Measurements from ENCODE around the gene DNHD1. TPM values are rescaled to one million over a fixed set of nuclear protein-coding genes. Genes with fewer than 3 reads are reported as not detected.
A peak's percentile ranks its signal among the peaks of the same experiment; 100 is the strongest.

Gene DNHD1
- total RNA-seq, 1 experiment from 2014 or later: 11.5 TPM

GRCh38 chr11:6603287-6604080 is 106.4 kb downstream of the DNHD1 start, which contains the start of the genes ILK and RRP8 (continued):
- TF ChIP-seq ELF4 (CRISPR knock-in tag; IDR thresholded peaks at IDR 0.05; ENCODE audit: low read depth): no peak
- no peak for TF ChIP-seq ZMAT4 (CRISPR knock-in tag; IDR thresholded peaks at IDR 0.05)
- no peak for TF ChIP-seq IRF2 (CRISPR knock-in tag; IDR thresholded peaks at IDR 0.05; ENCODE audit: borderline replicate concordance, low read depth)
- TF ChIP-seq, protein P1, sequence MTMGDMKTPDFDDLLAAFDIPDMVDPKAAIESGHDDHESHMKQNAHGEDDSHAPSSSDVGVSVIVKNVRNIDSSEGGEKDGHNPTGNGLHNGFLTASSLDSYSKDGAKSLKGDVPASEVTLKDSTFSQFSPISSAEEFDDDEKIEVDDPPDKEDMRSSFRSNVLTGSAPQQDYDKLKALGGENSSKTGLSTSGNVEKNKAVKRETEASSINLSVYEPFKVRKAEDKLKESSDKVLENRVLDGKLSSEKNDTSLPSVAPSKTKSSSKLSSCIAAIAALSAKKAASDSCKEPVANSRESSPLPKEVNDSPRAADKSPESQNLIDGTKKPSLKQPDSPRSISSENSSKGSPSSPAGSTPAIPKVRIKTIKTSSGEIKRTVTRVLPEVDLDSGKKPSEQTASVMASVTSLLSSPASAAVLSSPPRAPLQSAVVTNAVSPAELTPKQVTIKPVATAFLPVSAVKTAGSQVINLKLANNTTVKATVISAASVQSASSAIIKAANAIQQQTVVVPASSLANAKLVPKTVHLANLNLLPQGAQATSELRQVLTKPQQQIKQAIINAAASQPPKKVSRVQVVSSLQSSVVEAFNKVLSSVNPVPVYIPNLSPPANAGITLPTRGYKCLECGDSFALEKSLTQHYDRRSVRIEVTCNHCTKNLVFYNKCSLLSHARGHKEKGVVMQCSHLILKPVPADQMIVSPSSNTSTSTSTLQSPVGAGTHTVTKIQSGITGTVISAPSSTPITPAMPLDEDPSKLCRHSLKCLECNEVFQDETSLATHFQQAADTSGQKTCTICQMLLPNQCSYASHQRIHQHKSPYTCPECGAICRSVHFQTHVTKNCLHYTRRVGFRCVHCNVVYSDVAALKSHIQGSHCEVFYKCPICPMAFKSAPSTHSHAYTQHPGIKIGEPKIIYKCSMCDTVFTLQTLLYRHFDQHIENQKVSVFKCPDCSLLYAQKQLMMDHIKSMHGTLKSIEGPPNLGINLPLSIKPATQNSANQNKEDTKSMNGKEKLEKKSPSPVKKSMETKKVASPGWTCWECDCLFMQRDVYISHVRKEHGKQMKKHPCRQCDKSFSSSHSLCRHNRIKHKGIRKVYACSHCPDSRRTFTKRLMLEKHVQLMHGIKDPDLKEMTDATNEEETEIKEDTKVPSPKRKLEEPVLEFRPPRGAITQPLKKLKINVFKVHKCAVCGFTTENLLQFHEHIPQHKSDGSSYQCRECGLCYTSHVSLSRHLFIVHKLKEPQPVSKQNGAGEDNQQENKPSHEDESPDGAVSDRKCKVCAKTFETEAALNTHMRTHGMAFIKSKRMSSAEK (CRISPR knock-in tag; IDR thresholded peaks at IDR 0.05; ENCODE audit: borderline replicate concordance): no peak
- no peak for TF ChIP-seq ZNF416 (CRISPR knock-in tag; IDR thresholded peaks at IDR 0.05)
- peak; percentile 87; the same call in 1 of the 2 replicates for TF ChIP-seq TP53 (CRISPR knock-in tag; IDR thresholded peaks at IDR 0.05)
- peak; percentile 77; the same call in 1 of the 2 replicates for TF ChIP-seq RELA (CRISPR knock-in tag; IDR thresholded peaks at IDR 0.05; ENCODE audit: borderline replicate concordance)
- TF ChIP-seq, protein P2, sequence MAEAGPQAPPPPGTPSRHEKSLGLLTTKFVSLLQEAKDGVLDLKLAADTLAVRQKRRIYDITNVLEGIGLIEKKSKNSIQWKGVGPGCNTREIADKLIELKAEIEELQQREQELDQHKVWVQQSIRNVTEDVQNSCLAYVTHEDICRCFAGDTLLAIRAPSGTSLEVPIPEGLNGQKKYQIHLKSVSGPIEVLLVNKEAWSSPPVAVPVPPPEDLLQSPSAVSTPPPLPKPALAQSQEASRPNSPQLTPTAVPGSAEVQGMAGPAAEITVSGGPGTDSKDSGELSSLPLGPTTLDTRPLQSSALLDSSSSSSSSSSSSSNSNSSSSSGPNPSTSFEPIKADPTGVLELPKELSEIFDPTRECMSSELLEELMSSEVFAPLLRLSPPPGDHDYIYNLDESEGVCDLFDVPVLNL (CRISPR knock-in tag; IDR thresholded peaks at IDR 0.05; ENCODE audit: borderline replicate concordance, low read depth): peak; percentile 48; the same call in 1 of the 2 replicates
- peak; percentile 96 for TF ChIP-seq SP1 (CRISPR knock-in tag; conservative IDR thresholded peaks at IDR 0.05)
- TF ChIP-seq SMAD3 (CRISPR knock-in tag; IDR thresholded peaks at IDR 0.05; ENCODE audit: borderline replicate concordance): no peak; the same call in 1 of the 2 replicates
- TF ChIP-seq, protein P3, sequence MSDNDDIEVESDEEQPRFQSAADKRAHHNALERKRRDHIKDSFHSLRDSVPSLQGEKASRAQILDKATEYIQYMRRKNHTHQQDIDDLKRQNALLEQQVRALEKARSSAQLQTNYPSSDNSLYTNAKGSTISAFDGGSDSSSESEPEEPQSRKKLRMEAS (CRISPR knock-in tag; IDR thresholded peaks at IDR 0.05): peak; percentile 94
- TF ChIP-seq ZBTB21 (CRISPR knock-in tag; IDR thresholded peaks at IDR 0.05; ENCODE audit: borderline replicate concordance): peak; percentile 91
- TF ChIP-seq, protein P4, sequence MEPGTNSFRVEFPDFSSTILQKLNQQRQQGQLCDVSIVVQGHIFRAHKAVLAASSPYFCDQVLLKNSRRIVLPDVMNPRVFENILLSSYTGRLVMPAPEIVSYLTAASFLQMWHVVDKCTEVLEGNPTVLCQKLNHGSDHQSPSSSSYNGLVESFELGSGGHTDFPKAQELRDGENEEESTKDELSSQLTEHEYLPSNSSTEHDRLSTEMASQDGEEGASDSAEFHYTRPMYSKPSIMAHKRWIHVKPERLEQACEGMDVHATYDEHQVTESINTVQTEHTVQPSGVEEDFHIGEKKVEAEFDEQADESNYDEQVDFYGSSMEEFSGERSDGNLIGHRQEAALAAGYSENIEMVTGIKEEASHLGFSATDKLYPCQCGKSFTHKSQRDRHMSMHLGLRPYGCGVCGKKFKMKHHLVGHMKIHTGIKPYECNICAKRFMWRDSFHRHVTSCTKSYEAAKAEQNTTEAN (CRISPR knock-in tag; IDR thresholded peaks at IDR 0.05): peak; percentile 69; the same call in 1 of the 2 replicates
- TF ChIP-seq, protein P5, sequence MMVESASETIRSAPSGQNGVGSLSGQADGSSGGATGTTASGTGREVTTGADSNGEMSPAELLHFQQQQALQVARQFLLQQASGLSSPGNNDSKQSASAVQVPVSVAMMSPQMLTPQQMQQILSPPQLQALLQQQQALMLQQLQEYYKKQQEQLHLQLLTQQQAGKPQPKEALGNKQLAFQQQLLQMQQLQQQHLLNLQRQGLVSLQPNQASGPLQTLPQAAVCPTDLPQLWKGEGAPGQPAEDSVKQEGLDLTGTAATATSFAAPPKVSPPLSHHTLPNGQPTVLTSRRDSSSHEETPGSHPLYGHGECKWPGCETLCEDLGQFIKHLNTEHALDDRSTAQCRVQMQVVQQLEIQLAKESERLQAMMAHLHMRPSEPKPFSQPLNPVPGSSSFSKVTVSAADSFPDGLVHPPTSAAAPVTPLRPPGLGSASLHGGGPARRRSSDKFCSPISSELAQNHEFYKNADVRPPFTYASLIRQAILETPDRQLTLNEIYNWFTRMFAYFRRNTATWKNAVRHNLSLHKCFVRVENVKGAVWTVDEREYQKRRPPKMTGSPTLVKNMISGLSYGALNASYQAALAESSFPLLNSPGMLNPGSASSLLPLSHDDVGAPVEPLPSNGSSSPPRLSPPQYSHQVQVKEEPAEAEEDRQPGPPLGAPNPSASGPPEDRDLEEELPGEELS (CRISPR knock-in tag; IDR thresholded peaks at IDR 0.05): peak; percentile 93
- TF ChIP-seq, protein P6, sequence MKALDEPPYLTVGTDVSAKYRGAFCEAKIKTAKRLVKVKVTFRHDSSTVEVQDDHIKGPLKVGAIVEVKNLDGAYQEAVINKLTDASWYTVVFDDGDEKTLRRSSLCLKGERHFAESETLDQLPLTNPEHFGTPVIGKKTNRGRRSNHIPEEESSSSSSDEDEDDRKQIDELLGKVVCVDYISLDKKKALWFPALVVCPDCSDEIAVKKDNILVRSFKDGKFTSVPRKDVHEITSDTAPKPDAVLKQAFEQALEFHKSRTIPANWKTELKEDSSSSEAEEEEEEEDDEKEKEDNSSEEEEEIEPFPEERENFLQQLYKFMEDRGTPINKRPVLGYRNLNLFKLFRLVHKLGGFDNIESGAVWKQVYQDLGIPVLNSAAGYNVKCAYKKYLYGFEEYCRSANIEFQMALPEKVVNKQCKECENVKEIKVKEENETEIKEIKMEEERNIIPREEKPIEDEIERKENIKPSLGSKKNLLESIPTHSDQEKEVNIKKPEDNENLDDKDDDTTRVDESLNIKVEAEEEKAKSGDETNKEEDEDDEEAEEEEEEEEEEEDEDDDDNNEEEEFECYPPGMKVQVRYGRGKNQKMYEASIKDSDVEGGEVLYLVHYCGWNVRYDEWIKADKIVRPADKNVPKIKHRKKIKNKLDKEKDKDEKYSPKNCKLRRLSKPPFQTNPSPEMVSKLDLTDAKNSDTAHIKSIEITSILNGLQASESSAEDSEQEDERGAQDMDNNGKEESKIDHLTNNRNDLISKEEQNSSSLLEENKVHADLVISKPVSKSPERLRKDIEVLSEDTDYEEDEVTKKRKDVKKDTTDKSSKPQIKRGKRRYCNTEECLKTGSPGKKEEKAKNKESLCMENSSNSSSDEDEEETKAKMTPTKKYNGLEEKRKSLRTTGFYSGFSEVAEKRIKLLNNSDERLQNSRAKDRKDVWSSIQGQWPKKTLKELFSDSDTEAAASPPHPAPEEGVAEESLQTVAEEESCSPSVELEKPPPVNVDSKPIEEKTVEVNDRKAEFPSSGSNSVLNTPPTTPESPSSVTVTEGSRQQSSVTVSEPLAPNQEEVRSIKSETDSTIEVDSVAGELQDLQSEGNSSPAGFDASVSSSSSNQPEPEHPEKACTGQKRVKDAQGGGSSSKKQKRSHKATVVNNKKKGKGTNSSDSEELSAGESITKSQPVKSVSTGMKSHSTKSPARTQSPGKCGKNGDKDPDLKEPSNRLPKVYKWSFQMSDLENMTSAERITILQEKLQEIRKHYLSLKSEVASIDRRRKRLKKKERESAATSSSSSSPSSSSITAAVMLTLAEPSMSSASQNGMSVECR (CRISPR knock-in tag; IDR thresholded peaks at IDR 0.05; ENCODE audit: borderline replicate concordance): peak; percentile 92
- peak; percentile 11; the same call in 1 of the 2 replicates for TF ChIP-seq CREB1 (CRISPR knock-in tag; IDR thresholded peaks at IDR 0.05)
- TF ChIP-seq PRDM15 (CRISPR knock-in tag; IDR thresholded peaks at IDR 0.05): peak; percentile 62
- TF ChIP-seq ESRRA (CRISPR knock-in tag; IDR thresholded peaks at IDR 0.05; ENCODE audit: borderline replicate concordance): peak; percentile 89
- peak; percentile 79 for TF ChIP-seq GABPB1 (CRISPR knock-in tag; IDR thresholded peaks at IDR 0.05)
